SK-N-SH (cell line): Measurements from ENCODE around the gene TUBD1. TPM values are rescaled to one million over a fixed set of nuclear protein-coding genes. Genes with fewer than 3 reads are reported as not detected.

Experiments used
- CTCF ChIA-PET: fragments of 300-600, 350-600 bp; formaldehyde crosslinking; extraction: SDS; loops from one replicate; lab custom pipeline; 2021; lab: Yijun Ruan, JAX
- POLR2A ChIA-PET: fragments of 350-600 bp; sonication (Branson Sonifier 250); formaldehyde crosslinking; extraction: SDS; loops from one replicate; lab custom pipeline; 2020; ENCODE audit warnings: antibody characterized with exemption, inconsistent platforms; lab: Yijun Ruan, JAX
- DNase-seq: peaks from one replicate; pipeline ENCODE4 v3.0.0; 2012
- H2AFZ ChIP-seq: fragments of 200-600 bp; sonication (generic); 2 replicates; pipeline ENCODE4 v1.8.1; 2016; ENCODE audit warnings: antibody characterized with exemption, mild to moderate bottlenecking, low read depth
- H3F3A ChIP-seq: fragments of 200-600 bp; sonication (generic); replicated peaks from 2 replicates; pipeline ENCODE3; 2016; ENCODE audit warnings: antibody characterized with exemption, mild to moderate bottlenecking; ENCODE audit not compliant: insufficient read depth
- H3K27ac ChIP-seq, 2 experiments: fragments of 200-500 bp in 1 of 2; fragments of 200-600 bp in 1 of 2; sonication (Bioruptor generic) in 1 of 2; sonication (generic), shearing (Covaris generic) in 1 of 2; 2 replicates each; pipeline versions ENCODE4 v1.5.1 to v1.6.1; 2014 to 2016; ENCODE audit warnings: low read depth in 2 of 2, inconsistent platforms in 1 of 2, low read length in 1 of 2, mild to moderate bottlenecking in 1 of 2, mixed read lengths in 1 of 2
- H3K27me3 ChIP-seq: fragments of 200-600 bp; sonication (generic), shearing (Covaris generic); 2 replicates; pipeline ENCODE4 v1.6.1; 2016; ENCODE audit warnings: mixed run types; ENCODE audit not compliant: insufficient read depth
- H3K36me3 ChIP-seq, 2 experiments: fragments of 200-500 bp in 1 of 2; fragments of 200-600 bp in 1 of 2; sonication (Bioruptor generic) in 1 of 2; sonication (generic) in 1 of 2; replicated peaks in 1 of 2; 2 replicates each; pipeline versions ENCODE3 to v1.5.1; 2014 to 2016; ENCODE audit warnings: low read length in 1 of 2, mild to moderate bottlenecking in 1 of 2; ENCODE audit not compliant: insufficient read depth in 2 of 2, control insufficient read depth in 1 of 2
- H3K4me1 ChIP-seq, 2 experiments: fragments of 200-500 bp in 1 of 2; fragments of 200-600 bp in 1 of 2; sonication (Bioruptor generic) in 1 of 2; sonication (generic), shearing (Covaris generic) in 1 of 2; 2 replicates each; pipeline versions ENCODE4 v1.5.1 to v1.6.1; 2014 to 2016; ENCODE audit warnings: low read depth in 1 of 2, low read length in 1 of 2, mixed run types in 1 of 2; ENCODE audit not compliant: insufficient read depth in 2 of 2, control insufficient read depth in 1 of 2
- H3K4me2 ChIP-seq: fragments of 200-600 bp; sonication (generic), shearing (Covaris generic); 2 replicates; pipeline ENCODE4 v1.6.1; 2017; ENCODE audit warnings: mixed run types
- H3K4me3 ChIP-seq, 2 experiments: fragments of 200-500 bp in 1 of 2; fragments of 200-600 bp in 1 of 2; sonication (Bioruptor generic) in 1 of 2; sonication (generic), shearing (Covaris generic) in 1 of 2; 2 replicates each; pipeline versions ENCODE4 v1.5.1 to v1.8.1; 2014 to 2016; ENCODE audit warnings: low read depth in 2 of 2, inconsistent platforms in 1 of 2, low read length in 1 of 2, mild to moderate bottlenecking in 1 of 2, mixed read lengths in 1 of 2, moderate library complexity in 1 of 2
- H3K79me2 ChIP-seq: fragments of 200-600 bp; sonication (generic); 2 replicates; pipeline ENCODE4 v1.8.1; 2017; ENCODE audit warnings: mild to moderate bottlenecking; ENCODE audit not compliant: insufficient read depth
- H3K9ac ChIP-seq: fragments of 200-600 bp; sonication (generic); 2 replicates; pipeline ENCODE4 v1.6.1; 2017; ENCODE audit warnings: mixed run types
- H3K9me2 ChIP-seq: fragments of 200-600 bp; sonication (generic); 2 replicates; pipeline ENCODE4 v1.6.1; 2017; ENCODE audit warnings: mixed run types
- H3K9me3 ChIP-seq: fragments of 200-600 bp; sonication (generic); 2 replicates; pipeline ENCODE4 v1.6.1; 2017; ENCODE audit warnings: mixed run types, mild to moderate bottlenecking, moderate library complexity
- H4K20me1 ChIP-seq: fragments of 200-600 bp; sonication (generic); 2 replicates; pipeline ENCODE4 v1.6.1; 2017; ENCODE audit warnings: mild to moderate bottlenecking, mixed run types; ENCODE audit not compliant: insufficient read depth
- ELF1 ChIP-seq: IDR thresholded peaks from 2 replicates; pipeline ENCODE4 v1.4.0; 2012
- EP300 ChIP-seq, 2 experiments: IDR thresholded peaks; 2 replicates each; pipeline versions ENCODE4 v1.4.0 to v1.6.1; 2012; ENCODE audit warnings: borderline replicate concordance in 1 of 2, low read depth in 1 of 2, low read length in 1 of 2
- FOSL2 ChIP-seq: IDR thresholded peaks from 2 replicates; pipeline ENCODE4 v1.4.0; 2012; ENCODE audit warnings: low read depth, mild to moderate bottlenecking, moderate library complexity, borderline replicate concordance
- GATA2 ChIP-seq: sonication (generic); formaldehyde crosslinking; IDR thresholded peaks from 2 replicates; pipeline ENCODE4 v1.5.0; 2020; ENCODE audit warnings: mild to moderate bottlenecking, missing genetic modification reagents
- NFIC ChIP-seq: IDR thresholded peaks from 2 replicates; pipeline ENCODE4 v1.4.0; 2012; ENCODE audit warnings: borderline replicate concordance
- PBX3 ChIP-seq: IDR thresholded peaks from 2 replicates; pipeline ENCODE4; 2012
- POLR2AphosphoS5 ChIP-seq: IDR thresholded peaks from 2 replicates; pipeline ENCODE4 v1.6.1; 2012; ENCODE audit warnings: low read depth, low read length
- RAD21 ChIP-seq: IDR thresholded peaks from 2 replicates; pipeline ENCODE4 v1.6.1; 2012; ENCODE audit warnings: mild to moderate bottlenecking, low read length
- RCOR1 ChIP-seq: fragments of 150-350 bp; IDR thresholded peaks from 2 replicates; pipeline ENCODE4 v1.6.1; 2017; ENCODE audit warnings: antibody characterized with exemption, low read length
- REST ChIP-seq: IDR thresholded peaks from 2 replicates; pipeline ENCODE4 v1.6.1; 2012; ENCODE audit warnings: mild to moderate bottlenecking, low read depth, low read length, moderate library complexity
- TCF12 ChIP-seq: IDR thresholded peaks from 2 replicates; pipeline ENCODE4 v1.4.0; 2012
- USF1 ChIP-seq: IDR thresholded peaks from 2 replicates; pipeline ENCODE4 v1.4.0; 2012; ENCODE audit warnings: low read depth, borderline replicate concordance
- WGBS: methylation state at CpG from one replicate; pipeline ENCODE4 v1.1.6; 2017; ENCODE audit warnings: low lambda C conversion rate; 5-methylcytosine and 5-hydroxymethylcytosine counted together
- polyA plus RNA-seq, 3 experiments: library from polyadenylated mRNA; depleted of rRNA; stranded (reverse); fragments of >200 nt; gene quantifications; 2 replicates each; pipeline ENCODE4 v1.2.3, GENCODE V29; 2012

The TUBD1 gene
- polyA plus RNA-seq, 1 of the 3 experiments (the other 2 are of a cell fraction) = 3.2 TPM

- H3K4me2 ChIP-seq = no peak overlapping the region
- no peak overlapping the region for H3K4me3 ChIP-seq
- H4K20me1 ChIP-seq = no peaks in the 10 kb centered on the region
- peaks cover under 1 to 12% of the 10 kb centered on the region in 2 experiments; a peak in 3 of 4 replicates for H3K4me1 ChIP-seq
- H3F3A ChIP-seq = peaks cover 13% of the 10 kb centered on the region
- ChIA-PET POLR2A (no interaction called here), CTCF (interaction anchor here (0.6 to 2.5 kb wide), 44 partner anchors 9 to 548 kb away, joined by 3 to 16 read pairs (median 5); no protein-coding TSS in a partner anchor)
- no peaks in the 10 kb centered on the region for H3K9me3 ChIP-seq
- H3K27me3 ChIP-seq = no peaks in the 10 kb centered on the region
- no peak overlapping the region for H2AFZ ChIP-seq
- H3K27ac ChIP-seq = peak overlapping the region; percentile 63 to 70; a peak in 3 of 4 replicates
- no peaks in the 10 kb centered on the region for H3K79me2 ChIP-seq
- H3K9ac ChIP-seq = peak overlapping the region; percentile 1; the same call in 1 of the 2 replicates
- peaks cover 0 to 8% of the 10 kb centered on the region in 2 experiments for H3K36me3 ChIP-seq
- TF ChIP-seq POLR2AphosphoS5 (no peak), NFIC (no peak), RAD21 (no peak)
- WGBS = 63% methylated on average over 3 of the region's 3 CpGs
- H3K9me2 ChIP-seq = no peaks in the 10 kb centered on the region
- no peak for DNase-seq
Measured at GRCh38 chr17:59858932-59859331, 33.8 kb downstream of the TUBD1 start.

GRCh38 chr17:59858167-59858816, 34.5 kb downstream of the TUBD1 start:
- Histone ChIP-seq H3K4me1 (peaks cover 7 to 12% of the 10 kb centered on the region in 2 experiments), H3K27ac (peak overlapping the region; percentile 63 to 70), H3K9ac (peak overlapping the region; percentile 1; the same call in 1 of the 2 replicates), H2AFZ (0 out of 2 replicates have a peak overlapping the region, but pooled peaks have one; percentile 6), H3K9me3 (no peaks in the 10 kb centered on the region), H3K27me3 (no peaks in the 10 kb centered on the region), H4K20me1 (no peaks in the 10 kb centered on the region), H3K36me3 (peaks cover 0 to 8% of the 10 kb centered on the region in 2 experiments), H3F3A (peaks cover 15% of the 10 kb centered on the region), H3K79me2 (no peaks in the 10 kb centered on the region), H3K9me2 (no peaks in the 10 kb centered on the region), H3K4me2 (no peak overlapping the region), H3K4me3 (no peak overlapping the region)
- TF ChIP-seq TCF12 (peak; percentile 78), USF1 (no peak), EP300 (IDR thresholded peaks at IDR 0.05; ENCODE audit: borderline replicate concordance in 1 of 2, low read depth in 1 of 2, low read length in 1 of 2) (peak in 1 of 2 experiments; percentile 46; a peak in 3 of 4 replicates), RCOR1 (no peak), ELF1 (no peak), PBX3 (0 out of 2 replicates have a peak, but pooled peaks have one; percentile 3), FOSL2 (no peak), GATA2 (CRISPR knock-in tag) (no peak), REST (no peak)
- ChIA-PET POLR2A (no interaction called here), CTCF (interaction anchor here (0.6 to 2.5 kb wide), 20 partner anchors 9 to 547 kb away, joined by 3 to 16 read pairs (median 6); no protein-coding TSS in a partner anchor)
- WGBS = 58% methylated on average over 5 of the region's 5 CpGs
- DNase-seq = peak; percentile 31
